DMS153 (cell line): ENCODE data around the gene ZDHHC7.
"Not testable (repeated sequence)": the region's sequence is repeated elsewhere in the genome, so short reads cannot be mapped to it uniquely, and the experiment has no call there.

Experiments used
- DNase-seq: peaks from one replicate; lab custom pipeline; 2025; lab: John Stamatoyannopoulos, UW

Gene ZDHHC7

DNA sequence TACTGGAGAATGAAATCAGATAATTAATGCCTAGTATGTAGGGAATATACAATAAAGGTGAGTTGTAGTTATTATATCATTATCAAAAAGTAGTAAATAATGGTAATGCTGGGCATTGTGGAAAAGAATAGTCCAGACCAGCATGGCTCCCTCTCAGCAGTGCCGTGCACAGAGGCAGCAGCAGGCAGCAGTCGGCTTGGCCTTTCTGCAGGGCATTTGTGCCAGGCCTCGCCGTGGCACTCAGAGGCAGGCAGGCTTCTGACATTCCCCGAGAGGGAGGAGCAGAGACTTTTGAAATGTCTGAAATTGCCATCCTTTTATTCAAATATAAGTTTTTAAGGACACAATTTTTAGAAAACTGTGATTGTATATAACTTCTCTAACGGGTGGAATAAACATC is 31.3 kb upstream of the ZDHHC7 start:
- no peak for DNase-seq

DNA sequence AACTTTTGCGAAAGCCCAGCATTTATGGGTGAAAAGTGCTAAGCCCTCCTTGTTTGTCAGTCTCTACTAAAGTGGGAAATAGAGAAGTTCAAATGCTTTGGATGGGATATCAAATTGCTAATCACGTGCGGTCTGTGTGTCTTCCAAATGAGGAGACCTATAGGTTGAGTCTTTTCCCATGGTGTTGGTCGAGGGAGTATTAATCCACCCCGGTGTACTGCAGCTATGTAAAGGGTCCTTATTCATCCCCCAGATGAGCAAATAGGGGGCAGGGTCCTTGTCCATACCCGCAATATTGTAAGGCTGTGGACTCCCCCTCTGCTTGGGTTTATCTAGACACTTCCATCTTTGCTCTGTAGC is 30.8 kb upstream of the ZDHHC7 start:
- DNase-seq: no peak

- no peak for DNase-seq
Observed at GRCh38 chr16:85041219-85042166, 30.2 kb upstream of the ZDHHC7 start.

DNA sequence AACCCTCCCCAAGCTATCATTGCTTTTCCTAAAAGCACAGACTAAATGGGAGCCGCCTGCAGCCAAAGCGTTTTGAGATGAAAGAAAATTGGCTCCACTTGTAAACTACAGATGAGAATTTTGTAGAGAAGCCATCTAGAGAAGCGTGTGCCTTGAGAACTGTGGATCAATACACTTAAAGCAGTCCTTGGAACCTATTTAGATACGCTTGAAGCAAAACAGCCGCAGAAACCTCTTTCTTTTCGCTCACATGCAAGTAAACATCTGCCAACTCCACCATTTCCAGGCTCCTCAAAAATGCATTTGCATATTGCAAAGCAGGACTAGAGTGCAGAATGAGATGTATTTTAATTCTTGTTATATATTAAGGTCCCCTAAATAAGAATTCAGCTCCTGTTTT is 29.4 kb upstream of the ZDHHC7 start:
- no peak for DNase-seq

- DNase-seq: no peak
Observed at GRCh38 chr16:85037721-85038120, 26.4 kb upstream of the ZDHHC7 start.

DNA sequence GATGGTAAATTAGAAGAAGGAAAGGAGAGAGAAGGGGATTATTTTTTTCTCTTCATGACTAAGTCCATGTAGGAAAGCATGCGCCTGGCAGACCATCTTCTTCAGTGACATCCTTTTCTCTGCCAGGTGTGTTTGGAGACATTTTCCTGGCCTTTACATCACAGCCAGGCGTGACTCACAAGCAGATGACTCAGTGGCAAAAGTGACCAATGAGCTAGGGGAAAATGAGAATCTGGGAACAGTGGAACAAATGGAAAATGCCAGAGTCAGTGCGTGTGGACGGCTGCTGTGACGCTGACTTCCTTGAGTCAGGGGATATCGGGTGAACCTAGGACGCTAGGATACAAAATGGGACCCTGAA is 25.7 kb upstream of the ZDHHC7 start:
- DNase-seq: no peak

- DNase-seq: no peak
Observed at GRCh38 chr16:85036236-85037049, 25.1 kb upstream of the ZDHHC7 start.

GRCh38 chr16:85034591-85035433 is 23.5 kb upstream of the ZDHHC7 start:
- DNase-seq: no peak

DNA sequence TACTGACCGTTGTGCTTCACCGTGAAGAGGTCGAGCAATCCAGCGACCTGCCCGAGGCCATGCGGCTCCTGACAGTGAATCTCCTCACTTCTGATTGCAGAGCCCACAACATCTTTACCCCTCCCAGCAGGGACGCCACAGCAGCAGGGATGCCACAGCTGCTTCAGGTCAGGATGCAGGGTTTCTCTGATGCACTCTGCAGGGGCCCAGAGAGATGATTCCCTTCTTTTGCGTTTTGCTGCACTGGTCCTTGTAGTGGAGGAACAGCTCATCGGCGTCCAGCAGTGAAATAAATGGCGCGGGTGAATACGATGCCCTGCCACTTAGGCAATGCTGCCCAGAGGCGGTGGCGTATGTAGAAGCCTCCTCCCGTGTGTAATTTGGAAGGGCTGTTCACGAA is 21.8 kb upstream of the ZDHHC7 start:
- no peak for DNase-seq

- not testable (repeated sequence) for DNase-seq
Observed at GRCh38 chr16:85032187-85032586, 20.9 kb upstream of the ZDHHC7 start.

- DNase-seq: no peak
Observed at GRCh38 chr16:85031451-85031850, 20.1 kb upstream of the ZDHHC7 start.

GRCh38 chr16:85029981-85030401 is 18.7 kb upstream of the ZDHHC7 start:
- DNase-seq: no peak

- DNase-seq: no peak
Observed at GRCh38 chr16:85029408-85029784, 18.1 kb upstream of the ZDHHC7 start.

DNA sequence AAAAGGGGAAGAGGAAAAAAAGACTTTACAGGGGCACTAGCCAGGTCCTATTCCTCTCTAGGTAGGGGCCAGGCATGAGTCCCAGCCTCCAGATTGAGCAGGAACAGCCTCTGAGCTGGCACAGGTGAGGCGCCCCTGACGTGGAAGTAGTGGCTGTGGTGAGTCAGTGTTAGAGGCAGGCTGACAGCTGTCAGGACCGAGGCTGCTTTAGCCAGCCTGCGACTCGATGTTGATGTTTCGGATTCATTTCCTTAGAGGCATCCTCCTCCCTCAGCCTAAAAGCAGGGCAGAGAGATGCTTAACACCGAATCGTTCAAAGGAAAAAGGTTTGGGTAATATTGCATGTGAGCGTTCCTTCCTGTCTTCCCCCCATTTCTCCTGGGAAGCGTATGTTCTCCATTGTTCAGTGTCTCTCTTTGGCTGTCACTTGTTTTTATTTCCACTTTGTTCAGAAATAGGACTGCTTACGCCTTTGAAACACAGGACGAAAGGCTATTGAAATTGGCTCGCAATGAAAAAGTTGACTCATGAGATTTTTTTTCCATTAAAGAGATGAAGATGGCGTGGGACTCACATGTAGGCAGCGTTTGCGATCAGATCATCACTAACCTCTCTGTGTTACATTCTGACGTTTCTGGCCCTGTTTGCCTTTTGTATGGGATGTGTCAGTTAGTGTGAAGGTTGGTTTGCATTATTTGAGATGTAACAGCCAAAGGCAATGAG is 17.5 kb upstream of the ZDHHC7 start:
- peak; percentile 23 for DNase-seq

GRCh38 chr16:85027958-85028684 is 16.8 kb upstream of the ZDHHC7 start:
- no peak for DNase-seq

GRCh38 chr16:85027349-85027957 is 16.1 kb upstream of the ZDHHC7 start, which contains the start of gene KIAA0513:
Gene KIAA0513 (plus strand): TSS chr16:85027795. CDS start chr16:85067072, 39,277 bp downstream.
- peak; percentile 77 for DNase-seq

GRCh38 chr16:85026703-85027102 is 15.4 kb upstream of the ZDHHC7 start:
- no peak for DNase-seq

DNA sequence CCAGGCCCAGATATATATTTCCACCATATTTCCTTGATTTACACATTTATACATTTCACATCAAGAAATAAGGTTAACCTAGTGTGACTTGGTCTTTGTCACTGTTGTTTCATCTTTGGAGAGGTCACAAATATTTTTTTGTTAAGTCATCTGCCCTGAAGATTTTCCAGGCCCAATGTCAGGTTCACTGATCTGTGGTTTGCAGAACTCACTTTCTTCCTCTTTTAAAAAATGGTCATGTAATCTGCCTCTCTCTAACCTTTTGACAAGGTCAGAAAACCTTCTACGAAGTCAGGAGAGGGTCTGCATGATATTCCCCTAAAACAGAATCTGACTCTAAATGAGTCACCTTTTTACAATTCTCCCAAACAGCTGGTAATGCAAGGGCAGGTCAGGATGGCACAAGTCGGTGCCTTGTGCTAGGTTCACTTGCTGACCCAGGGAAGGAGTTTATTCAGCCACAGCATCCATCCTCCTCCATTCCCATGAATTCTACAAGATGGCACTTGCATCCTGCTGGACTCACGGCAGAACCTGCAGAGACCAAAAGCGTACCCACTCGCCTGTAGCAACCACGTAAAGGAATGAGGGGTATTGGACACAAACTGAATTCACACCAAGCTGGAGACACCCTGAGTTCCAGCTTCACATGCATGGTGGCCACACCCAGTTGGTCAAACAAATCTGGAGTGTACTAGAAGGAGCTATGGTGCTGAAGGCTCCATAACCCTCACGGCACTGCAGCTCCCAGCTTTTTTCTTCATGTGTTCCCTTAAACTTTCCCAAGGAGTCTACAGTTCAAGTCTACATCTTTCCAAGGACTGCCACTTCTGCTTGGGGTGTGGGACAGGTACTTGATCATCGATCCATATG is 14.7 kb upstream of the ZDHHC7 start:
- DNase-seq: no peak

- DNase-seq: no peak
Observed at GRCh38 chr16:85019659-85020245, 8.4 kb upstream of the ZDHHC7 start.
